ENCODE measurements around the gene MEX3C. TPM values are rescaled to one million over a fixed set of nuclear protein-coding genes. Genes with fewer than 3 reads are reported as not detected.

MEX3C gene
- 10 to 100 TPM; 21.4 to 28.3 TPM for total RNA-seq
- 10 to 100 TPM; 55.4 to 76.1 (median 67.5) TPM for polyA plus RNA-seq (ENCODE audit: insufficient read length in 6 of 6)
- long read RNA-seq, donor 1, transcript MEX3C-201 (2 exons, 3,781 nt) = major isoform, 24 of 27 reads
- long read RNA-seq, donor 1, partial matches to known transcripts = 0 of 27 reads
- long read RNA-seq, donor 1, other reads (novel, unspliced or antisense) = 0 of 27 reads
- long read RNA-seq, donor 2, transcript MEX3C-201 (2 exons, 3,781 nt) = major isoform, 24 of 27 reads
- long read RNA-seq, donor 2, partial matches to known transcripts = 0 of 27 reads
- long read RNA-seq, donor 2, other reads (novel, unspliced or antisense) = 0 of 27 reads
- long read RNA-seq, donor 3, transcript MEX3C-201 (2 exons, 3,781 nt) = major isoform, 8 of 8 reads
- long read RNA-seq, donor 3, partial matches to known transcripts = 0 of 8 reads
- long read RNA-seq, donor 3, other reads (novel, unspliced or antisense) = 0 of 8 reads
- long read RNA-seq, donor 4 = 0 reads
- long read RNA-seq, donor 5, transcript MEX3C-201 (2 exons, 3,781 nt) = major isoform, 29 of 31 reads
- long read RNA-seq, donor 5, partial matches to known transcripts = 0 of 31 reads
- long read RNA-seq, donor 5, other reads (novel, unspliced or antisense) = 0 of 31 reads
- long read RNA-seq, donor 6, transcript MEX3C-201 (2 exons, 3,781 nt) = major isoform, 14 of 15 reads
- long read RNA-seq, donor 6, partial matches to known transcripts = 0 of 15 reads
- long read RNA-seq, donor 6, other reads (novel, unspliced or antisense) = 0 of 15 reads
- long read RNA-seq, donor 7, transcript MEX3C-201 (2 exons, 3,781 nt) = major isoform, 10 of 12 reads
- long read RNA-seq, donor 7, partial matches to known transcripts = 0 of 12 reads
- long read RNA-seq, donor 7, other reads (novel, unspliced or antisense) = 0 of 12 reads
- long read RNA-seq, donor 8, transcript MEX3C-201 (2 exons, 3,781 nt) = major isoform, 15 of 28 reads
- long read RNA-seq, donor 8, partial matches to known transcripts = 12 of 28 reads
- long read RNA-seq, donor 8, other reads (novel, unspliced or antisense) = 0 of 28 reads
- long read RNA-seq, donor 9 = 0 reads
- long read RNA-seq, donor 10 = 0 reads
- long read RNA-seq, donor 11 = 0 reads
- long read RNA-seq, donor 12, transcript MEX3C-201 (2 exons, 3,781 nt) = major isoform, 22 of 24 reads
- long read RNA-seq, donor 12, partial matches to known transcripts = 0 of 24 reads
- long read RNA-seq, donor 12, other reads (novel, unspliced or antisense) = 0 of 24 reads

DNA sequence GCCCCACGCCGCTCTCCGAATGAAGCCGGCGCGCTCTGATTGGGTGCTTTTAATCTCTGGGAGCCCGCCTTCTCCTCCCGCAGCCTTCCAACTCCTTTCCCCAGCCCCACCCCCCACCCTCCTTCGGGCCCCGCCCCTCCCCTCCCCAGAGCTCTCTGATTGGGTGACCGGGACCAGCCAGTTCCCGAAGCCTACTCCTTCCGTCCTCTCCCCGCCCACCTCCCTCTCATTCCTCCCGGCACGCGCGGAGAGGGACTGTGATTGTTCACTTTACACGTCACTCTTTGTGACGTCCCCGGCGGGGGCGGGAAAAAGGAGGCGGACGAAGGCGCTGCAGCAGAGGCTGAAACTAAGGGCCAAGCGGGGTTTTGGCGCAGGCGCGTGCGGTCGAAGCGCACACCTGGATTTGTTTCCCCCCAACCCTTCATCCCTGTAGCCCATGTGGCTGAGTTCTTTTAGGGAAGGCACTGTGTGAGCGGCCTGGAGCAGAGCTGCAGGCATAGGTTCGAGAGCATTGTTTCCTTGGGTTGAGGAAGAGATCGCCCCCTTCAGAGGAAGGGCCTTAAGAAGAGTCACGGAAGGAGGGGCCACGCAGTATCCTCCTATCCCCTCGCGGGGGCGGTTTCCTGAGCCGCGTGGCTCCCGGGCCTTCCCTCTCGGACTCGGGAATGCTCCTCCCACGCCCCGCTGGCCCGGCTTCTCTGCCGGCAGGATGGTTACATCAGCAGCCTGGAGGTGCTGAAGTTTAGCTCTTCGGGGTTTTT lies at the start of gene MEX3C:
TSS of gene MEX3C (minus strand) at position 21 of the 764 bp plus-strand sequence. CDS start 361 bp downstream, outside the sequence.
- Histone ChIP-seq H3K27me3 (no peaks in the 10 kb centered on the region), H3K36me3 (no peaks in the 10 kb centered on the region), H3K27ac (peak within 1 kb of the TSS; percentile 94 to 95), H3K9me3 (no peaks in the 10 kb centered on the region), H3K4me1 (peaks cover 17 to 27% of the 10 kb centered on the region in 2 donors), H3K4me3 (peak within 1 kb of the TSS; percentile 72 to 90)
- DNase-seq = peak; percentile 98 to 100 (median 100)
- peak in 1 of 2 donors; percentile 13 for TF ChIP-seq CTCF (IDR thresholded peaks at IDR 0.05)
- ATAC-seq = peak; percentile 92
- intact Hi-C loops (cut with DNase I) = no loop called here

DNA sequence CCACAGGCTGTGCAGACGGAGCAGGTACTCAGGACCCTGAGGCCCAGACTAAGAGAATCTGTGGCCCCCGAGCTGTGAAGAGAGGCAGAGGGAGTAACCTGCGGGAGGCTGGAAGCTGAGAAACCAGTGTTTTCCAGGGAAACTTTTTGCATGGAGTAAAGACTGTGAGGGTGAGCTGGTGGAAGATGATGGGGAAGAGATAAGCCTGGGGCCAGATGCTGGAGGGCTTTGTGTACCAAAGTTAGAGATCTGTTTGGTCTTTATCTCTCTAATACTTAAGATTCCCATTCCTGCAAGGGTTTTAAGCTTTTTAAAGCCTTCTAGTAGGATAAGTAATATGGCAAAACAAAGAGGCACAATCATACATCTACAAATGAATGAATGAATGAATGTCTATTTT lies 43.7 kb upstream of the MEX3C start:
- H3K4me3 ChIP-seq = no peak overlapping the region
- H3K4me1 ChIP-seq = no peaks in the 10 kb centered on the region
- H3K9me3 ChIP-seq = no peaks in the 10 kb centered on the region
- H3K36me3 ChIP-seq = no peaks in the 10 kb centered on the region
- DNase-seq (no peak), ATAC-seq (no peak)
- no peak overlapping the region for H3K27ac ChIP-seq
- intact Hi-C loops (cut with DNase I) = no loop called here
- TF ChIP-seq CTCF (IDR thresholded peaks at IDR 0.05) = no peak
- H3K27me3 ChIP-seq = no peaks in the 10 kb centered on the region

GRCh38 chr18:51236225-51236624 lies 38.7 kb upstream of the MEX3C start:
- Histone ChIP-seq H3K4me1 (no peaks in the 10 kb centered on the region), H3K4me3 (no peak overlapping the region), H3K9me3 (no peaks in the 10 kb centered on the region), H3K36me3 (no peaks in the 10 kb centered on the region), H3K27ac (no peak overlapping the region), H3K27me3 (peaks cover 0 to 42% of the 10 kb centered on the region in 2 donors)
- ATAC-seq (peak; percentile 55), DNase-seq (no peak)
- TF ChIP-seq CTCF (IDR thresholded peaks at IDR 0.05) = no peak
- intact Hi-C loops (cut with DNase I) = no loop called here

DNA sequence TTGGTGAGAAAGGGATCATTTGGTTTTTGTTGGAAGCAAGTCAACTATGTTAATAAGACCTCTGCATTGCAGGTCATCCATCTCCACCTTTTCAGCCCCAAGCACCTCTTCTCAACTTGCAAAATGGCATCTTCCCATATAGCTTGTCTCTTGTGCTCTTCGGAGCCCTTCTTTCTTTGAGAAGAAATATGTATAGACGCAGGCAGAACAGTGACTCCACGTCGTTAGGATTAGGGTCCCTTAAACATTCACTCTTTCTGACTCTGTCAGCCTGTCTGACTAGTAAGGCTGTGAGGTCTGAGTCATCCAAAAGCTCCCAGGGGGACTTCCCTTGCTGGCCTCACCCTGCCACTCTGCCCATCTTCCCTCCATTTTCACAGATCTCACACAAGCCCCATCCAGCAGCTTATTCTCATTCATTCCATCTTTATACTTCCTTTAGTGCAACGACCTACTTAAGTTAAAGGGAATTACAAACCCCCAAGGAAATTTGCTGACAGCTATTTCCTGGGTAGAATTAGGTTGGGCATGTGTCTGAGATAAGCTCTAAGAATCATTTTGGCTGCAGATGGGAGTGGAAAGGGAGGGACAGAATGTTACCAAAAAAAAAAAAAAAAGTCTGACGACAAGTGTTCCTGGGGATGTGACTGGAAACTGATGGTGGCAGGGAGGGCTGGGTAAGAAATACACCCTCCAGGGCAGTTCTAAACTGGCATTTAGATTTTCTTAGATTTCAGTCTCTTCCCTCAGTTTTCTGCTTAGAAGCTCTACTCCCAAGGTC lies 37.7 kb upstream of the MEX3C start:
- TF ChIP-seq CTCF (IDR thresholded peaks at IDR 0.05) = no peak

More for the DNA sequence above, 37.7 kb upstream of the MEX3C start:
- H3K9me3 ChIP-seq = no peaks in the 10 kb centered on the region
- H3K4me1 ChIP-seq = no peaks in the 10 kb centered on the region
- peaks cover 0 to 47% of the 10 kb centered on the region in 2 donors for H3K27me3 ChIP-seq
- H3K36me3 ChIP-seq = no peaks in the 10 kb centered on the region
- ATAC-seq = no peak
- no peak for DNase-seq
- H3K4me3 ChIP-seq = no peak overlapping the region
- no peak overlapping the region for H3K27ac ChIP-seq
- intact Hi-C loops (cut with DNase I) = no loop called here

Measured in left lung (tissue), 14 donors.